Activated CD8-positive, alpha-beta memory T cell treated with anti-CD3 and anti-CD28 coated beads, Interleukin-2, amount 10 ng/mL, durations not matched to agents 7 days and 5 days (primary cell): ENCODE data around the gene LRRD1. TPM values are rescaled to one million over a fixed set of nuclear protein-coding genes. Genes with fewer than 3 reads are reported as not detected.
A peak's percentile ranks its signal among the peaks of the same experiment; 100 is the strongest.
"Not testable (repeated sequence)": the region's sequence is repeated elsewhere in the genome, so short reads cannot be mapped to it uniquely, and the experiment has no call there.

Experiments used
- ATAC-seq: fragments of 150-1000 bp; cut with Tn5 transposase; one replicate; pipeline ENCODE4 v1.10.0; 2021; ENCODE audit warnings: moderate library complexity
- CTCF ChIA-PET: fragments of 350-600 bp; sonication (Branson Sonifier 250); formaldehyde crosslinking; loops from one replicate; lab custom pipeline; 2021; ENCODE audit warnings: antibody characterized with exemption; lab: Charles Lee
- DNase-seq: peaks from one replicate; pipeline ENCODE4 v3.0.0-alpha.2; 2020
- H3K27ac Mint-ChIP-seq: one replicate; pipeline ENCODE4 v1.8.0; 2021; ENCODE audit warnings: mild to moderate bottlenecking, mixed read lengths
- H3K27me3 Mint-ChIP-seq: one replicate; pipeline ENCODE4 v1.8.0; 2021; ENCODE audit warnings: mixed read lengths
- H3K36me3 Mint-ChIP-seq: one replicate; pipeline ENCODE4 v1.8.0; 2021; ENCODE audit warnings: mild to moderate bottlenecking, mixed read lengths
- H3K4me1 Mint-ChIP-seq: one replicate; pipeline ENCODE4 v1.8.0; 2021; ENCODE audit warnings: mixed read lengths
- H3K4me3 Mint-ChIP-seq: one replicate; pipeline ENCODE4 v1.8.0; 2021; ENCODE audit warnings: mild to moderate bottlenecking, moderate library complexity, mixed read lengths
- H3K9me3 Mint-ChIP-seq: one replicate; pipeline ENCODE4 v1.8.0; 2022; ENCODE audit warnings: low read depth, mixed read lengths
- total RNA-seq, 2 experiments: library from RNA; stranded (reverse); gene quantifications; one replicate each; pipeline ENCODE4 v1.2.3, GENCODE V29; 2021

The LRRD1 gene
- total RNA-seq, 2 experiments from 2014 or later: not detected

- Mint-ChIP-seq H3K4me1 (peaks cover 40% of the 10 kb centered on the region), H3K4me3 (peak overlapping the region; percentile 93), H3K27me3 (peaks cover 4% of the 10 kb centered on the region), H3K36me3 (peaks cover 27% of the 10 kb centered on the region), H3K9me3 (peaks cover 2% of the 10 kb centered on the region), H3K27ac (peak overlapping the region; percentile 100)
- CTCF ChIA-PET: interaction anchor here (1.0 to 1.4 kb wide), 3 partner anchors 8 to 29 kb away, joined by 3 to 4 read pairs (median 3); no protein-coding TSS in a partner anchor
- DNase-seq: peak; percentile 76
- ATAC-seq: peak; percentile 24
Measured at GRCh38 chr7:92133737-92134270, 45.1 kb downstream of the LRRD1 start.

- Mint-ChIP-seq H3K27me3 (peaks cover 4% of the 10 kb centered on the region), H3K36me3 (peaks cover 29% of the 10 kb centered on the region), H3K4me1 (peaks cover 40% of the 10 kb centered on the region), H3K27ac (peak overlapping the region; percentile 100), H3K9me3 (no peaks in the 10 kb centered on the region), H3K4me3 (peak overlapping the region; percentile 93)
- CTCF ChIA-PET: interaction anchor here (0.7 to 1.4 kb wide), 6 partner anchors 10 to 687 kb away, joined by 3 to 4 read pairs (median 3); no protein-coding TSS in a partner anchor
- DNase-seq: no peak
- peak; percentile 12 for ATAC-seq
Measured at GRCh38 chr7:92133133-92133736, 45.7 kb downstream of the LRRD1 start.

GRCh38 chr7:92131764-92132330 lies 47.1 kb downstream of the LRRD1 start:
- H3K36me3 Mint-ChIP-seq: peaks cover 38% of the 10 kb centered on the region
- peaks cover 36% of the 10 kb centered on the region for H3K4me1 Mint-ChIP-seq
- ATAC-seq: no peak
- DNase-seq: no peak
- H3K27me3 Mint-ChIP-seq: peaks cover 4% of the 10 kb centered on the region
- H3K4me3 Mint-ChIP-seq: no peak overlapping the region
- H3K27ac Mint-ChIP-seq: no peak overlapping the region
- CTCF ChIA-PET: interaction anchor here (0.6 to 1.4 kb wide), 2 partner anchors 9 to 421 kb away, joined by 3 to 4 read pairs; no protein-coding TSS in a partner anchor
- no peaks in the 10 kb centered on the region for H3K9me3 Mint-ChIP-seq

- Mint-ChIP-seq H3K4me3 (no peak overlapping the region), H3K9me3 (no peaks in the 10 kb centered on the region), H3K27me3 (peaks cover 4% of the 10 kb centered on the region), H3K27ac (no peak overlapping the region), H3K36me3 (peaks cover 42% of the 10 kb centered on the region), H3K4me1 (peaks cover 33% of the 10 kb centered on the region)
- ATAC-seq: no peak
- CTCF ChIA-PET: no interaction called here
- no peak for DNase-seq
Measured at GRCh38 chr7:92131093-92131492, 47.8 kb downstream of the LRRD1 start.

- peaks cover 71% of the 10 kb centered on the region for H3K36me3 Mint-ChIP-seq
- no peaks in the 10 kb centered on the region for H3K27me3 Mint-ChIP-seq
- H3K4me1 Mint-ChIP-seq: peaks cover 5% of the 10 kb centered on the region
- H3K4me3 Mint-ChIP-seq: no peak overlapping the region
- ATAC-seq (no peak), DNase-seq (no peak)
- CTCF ChIA-PET: no interaction called here
- H3K27ac Mint-ChIP-seq: no peak overlapping the region
- no peaks in the 10 kb centered on the region for H3K9me3 Mint-ChIP-seq
Measured at GRCh38 chr7:92121681-92122080, 57.3 kb downstream of the LRRD1 start.

- H3K27me3 Mint-ChIP-seq: no peaks in the 10 kb centered on the region
- ATAC-seq: no peak
- CTCF ChIA-PET: no interaction called here
Measured at GRCh38 chr7:92119213-92119759, 59.7 kb downstream of the LRRD1 start.

GRCh38 chr7:92116949-92117348 lies 62.0 kb downstream of the LRRD1 start:
- Mint-ChIP-seq H3K27me3 (no peaks in the 10 kb centered on the region), H3K4me3 (no peak overlapping the region), H3K36me3 (peaks cover 61% of the 10 kb centered on the region), H3K27ac (no peak overlapping the region), H3K4me1 (peaks cover 2% of the 10 kb centered on the region), H3K9me3 (no peaks in the 10 kb centered on the region)
- ATAC-seq (no peak), DNase-seq (no peak)
- CTCF ChIA-PET: no interaction called here

More at GRCh38 chr7:92119213-92119759, 59.7 kb downstream of the LRRD1 start:
- no peak for DNase-seq
- Mint-ChIP-seq H3K9me3 (no peaks in the 10 kb centered on the region), H3K4me1 (peaks cover 3% of the 10 kb centered on the region), H3K4me3 (no peak overlapping the region), H3K36me3 (peaks cover 76% of the 10 kb centered on the region), H3K27ac (no peak overlapping the region)

GRCh38 chr7:92115821-92116220 lies 63.1 kb downstream of the LRRD1 start:
- no peak overlapping the region for H3K27ac Mint-ChIP-seq
- H3K27me3 Mint-ChIP-seq: no peaks in the 10 kb centered on the region
- DNase-seq (no peak), ATAC-seq (no peak)
- H3K36me3 Mint-ChIP-seq: peaks cover 53% of the 10 kb centered on the region
- no peak overlapping the region for H3K4me3 Mint-ChIP-seq
- CTCF ChIA-PET: no interaction called here
- H3K9me3 Mint-ChIP-seq: no peaks in the 10 kb centered on the region
- H3K4me1 Mint-ChIP-seq: peaks cover 2% of the 10 kb centered on the region

GRCh38 chr7:92110857-92111256 lies 68.1 kb downstream of the LRRD1 start:
- CTCF ChIA-PET: no interaction called here

GRCh38 chr7:92108821-92109220 lies 70.1 kb downstream of the LRRD1 start:
- no peak for ATAC-seq
- no peak overlapping the region for H3K27ac Mint-ChIP-seq

More at GRCh38 chr7:92110857-92111256, 68.1 kb downstream of the LRRD1 start:
- Mint-ChIP-seq H3K27ac (no peak overlapping the region), H3K27me3 (no peaks in the 10 kb centered on the region), H3K4me1 (no peaks in the 10 kb centered on the region), H3K36me3 (peaks cover 32% of the 10 kb centered on the region), H3K4me3 (no peak overlapping the region), H3K9me3 (no peaks in the 10 kb centered on the region)
- DNase-seq (no peak), ATAC-seq (no peak)

GRCh38 chr7:92102862-92103261 lies 76.1 kb downstream of the LRRD1 start:
- H3K9me3 Mint-ChIP-seq, H3K4me3 Mint-ChIP-seq, H3K4me1 Mint-ChIP-seq, CTCF ChIA-PET, H3K27ac Mint-ChIP-seq, DNase-seq, ATAC-seq, H3K27me3 Mint-ChIP-seq: not testable (repeated sequence)
- peaks cover 24% of the 10 kb centered on the region for H3K36me3 Mint-ChIP-seq

More at GRCh38 chr7:92108821-92109220, 70.1 kb downstream of the LRRD1 start:
- Mint-ChIP-seq H3K27me3 (no peaks in the 10 kb centered on the region), H3K4me3 (no peak overlapping the region), H3K36me3 (peaks cover 16% of the 10 kb centered on the region), H3K9me3 (no peaks in the 10 kb centered on the region), H3K4me1 (no peaks in the 10 kb centered on the region)
- no peak for DNase-seq
- CTCF ChIA-PET: interaction anchor here (1.3 kb wide), 1 partner anchor 340 kb away, joined by 3 read pairs; no protein-coding TSS in a partner anchor

GRCh38 chr7:92100534-92100933 lies 78.4 kb downstream of the LRRD1 start:
- no peaks in the 10 kb centered on the region for H3K27me3 Mint-ChIP-seq
- no peak for ATAC-seq

GRCh38 chr7:92095380-92095779 lies 83.6 kb downstream of the LRRD1 start:
- Mint-ChIP-seq H3K36me3 (peaks cover 33% of the 10 kb centered on the region), H3K4me1 (no peaks in the 10 kb centered on the region), H3K4me3 (no peak overlapping the region), H3K27me3 (no peaks in the 10 kb centered on the region), H3K9me3 (no peaks in the 10 kb centered on the region), H3K27ac (no peak overlapping the region)
- CTCF ChIA-PET: no interaction called here
- ATAC-seq (no peak), DNase-seq (no peak)

More at GRCh38 chr7:92100534-92100933, 78.4 kb downstream of the LRRD1 start:
- CTCF ChIA-PET: no interaction called here
- no peak for DNase-seq
- H3K9me3 Mint-ChIP-seq: no peaks in the 10 kb centered on the region
- H3K4me3 Mint-ChIP-seq: no peak overlapping the region
- peaks cover 27% of the 10 kb centered on the region for H3K36me3 Mint-ChIP-seq
- H3K27ac Mint-ChIP-seq: no peak overlapping the region
- no peaks in the 10 kb centered on the region for H3K4me1 Mint-ChIP-seq
